ENCODE measurements around the gene LRP2BP. TPM values are rescaled to one million over a fixed set of nuclear protein-coding genes. Genes with fewer than 3 reads are reported as not detected.

Gene LRP2BP
- total and polyA plus RNA-seq, 2 of the 13 experiments (the other 11 are each of a cell fraction or from before 2014, with no cell fraction given) = 0.22 to 0.29 TPM

DNA sequence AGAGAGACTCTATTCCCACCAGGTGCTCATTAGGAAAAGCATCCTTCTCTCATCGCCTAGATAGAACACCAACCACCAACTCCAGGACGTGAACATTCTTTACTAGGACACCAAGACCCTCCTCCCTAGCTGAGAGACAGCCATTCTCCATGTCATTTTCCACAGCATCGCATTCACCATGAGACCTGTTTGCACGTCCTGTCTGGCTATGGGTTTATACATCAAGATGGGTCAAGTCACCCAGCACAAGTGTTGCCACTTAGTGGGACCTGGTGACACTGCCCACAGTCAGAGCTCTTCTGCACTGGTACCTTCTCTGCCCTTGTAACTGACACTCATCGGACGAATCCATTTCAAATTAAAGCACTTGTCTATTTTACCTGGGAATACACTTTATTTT lies 17.5 kb downstream of the LRP2BP start:
- FAIRE-seq = no peak
- CTCF ChIA-PET (ENCODE audit: low intra/inter-chr PET ratio, low total read pairs) = no interaction called here

GRCh38 chr4:185374573-185374972 lies 21.2 kb downstream of the LRP2BP start:
- no peak for FAIRE-seq
- POLR2A ChIA-PET = no interaction called here
- H3K4me2 ChIP-seq (ENCODE audit: low read depth, low read length) = no peak overlapping the region
- H4K20me1 ChIP-seq (ENCODE audit: insufficient read depth, low read length) = no peaks in the 10 kb centered on the region
- no peak overlapping the region for H3K4me3 ChIP-seq (replicated peaks in 1 of 3; ENCODE audit: insufficient read depth in 1 of 3, low read depth in 2 of 3, low read length in 3 of 3)
- no peak for DNase-seq (ENCODE audit: low spot score)
- H3K36me3 ChIP-seq (replicated peaks in 1 of 2; ENCODE audit: control insufficient read depth in 1 of 2, insufficient read depth in 2 of 2, low read length in 2 of 2) = peaks cover 6 to 7% of the 10 kb centered on the region in 2 experiments; a peak in 2 of 5 replicates
- H3K4me1 ChIP-seq (ENCODE audit: insufficient read depth, low read length) = peaks cover 7% of the 10 kb centered on the region
- no peaks in the 10 kb centered on the region for H3K27me3 ChIP-seq (ENCODE audit: control insufficient read depth in 1 of 2, insufficient read depth in 2 of 2, low read length in 2 of 2)
- CTCF ChIA-PET (ENCODE audit: low intra/inter-chr PET ratio, low total read pairs) = no interaction called here
- H2AFZ ChIP-seq (ENCODE audit: low read length) = no peak overlapping the region
- H3K9ac ChIP-seq (ENCODE audit: insufficient read depth, low read depth, low read length) = no peak overlapping the region
- H3K9me3 ChIP-seq (ENCODE audit: low read length) = no peaks in the 10 kb centered on the region
- intact Hi-C loops (cut with micrococcal nuclease; ENCODE audit: unreplicated experiment) (no loop called here), in situ Hi-C loops (cut with HindIII; ENCODE audit: extremely low pct_ligation_motif_present, low pct_unique_long_range_greater_than_20kb) (no loop called here)
- no peak for ATAC-seq
- no peaks in the 10 kb centered on the region for H3K79me2 ChIP-seq (ENCODE audit: insufficient read depth, low read length)
- H3K27ac ChIP-seq (ENCODE audit: extremely low read length, insufficient read depth, low read length) = no peak overlapping the region
- WGBS (ENCODE audit: low lambda C conversion rate) = 98% methylated on average over 6 of the region's 6 CpGs
- BruUV-seq (replicated peaks) = no TSS peak
- TF ChIP-seq ASH2L (IDR thresholded peaks at IDR 0.05; ENCODE audit: insufficient read length, low read depth, low read length) (no peak), ZNF350 (CRISPR knock-in tag; IDR thresholded peaks at IDR 0.05; ENCODE audit: borderline replicate concordance, low read depth) (no peak), ZNF646 (CRISPR knock-in tag; IDR thresholded peaks at IDR 0.05) (no peak), PHF20 (CRISPR knock-in tag; IDR thresholded peaks at IDR 0.05) (no peak)

More for the DNA sequence above, 17.5 kb downstream of the LRP2BP start:
- Histone ChIP-seq H3K79me2 (ENCODE audit: insufficient read depth, low read length) (no peaks in the 10 kb centered on the region), H4K20me1 (ENCODE audit: insufficient read depth, low read length) (no peaks in the 10 kb centered on the region), H2AFZ (ENCODE audit: low read length) (no peak overlapping the region), H3K9me3 (ENCODE audit: low read length) (no peaks in the 10 kb centered on the region), H3K4me2 (ENCODE audit: low read depth, low read length) (no peak overlapping the region), H3K36me3 (replicated peaks in 1 of 2; ENCODE audit: control insufficient read depth in 1 of 2, insufficient read depth in 2 of 2, low read length in 2 of 2) (peaks cover 0 to 2% of the 10 kb centered on the region in 2 experiments; a peak in 1 of 5 replicates), H3K27ac (ENCODE audit: extremely low read length, insufficient read depth, low read length) (no peak overlapping the region), H3K4me1 (ENCODE audit: insufficient read depth, low read length) (peaks cover 41% of the 10 kb centered on the region), H3K4me3 (replicated peaks in 1 of 3; ENCODE audit: insufficient read depth in 1 of 3, low read depth in 2 of 3, low read length in 3 of 3) (no peak overlapping the region), H3K9ac (ENCODE audit: insufficient read depth, low read depth, low read length) (no peak overlapping the region), H3K27me3 (ENCODE audit: control insufficient read depth in 1 of 2, insufficient read depth in 2 of 2, low read length in 2 of 2) (no peaks in the 10 kb centered on the region)
- BruUV-seq (replicated peaks) = no TSS peak
- intact Hi-C loops (cut with micrococcal nuclease; ENCODE audit: unreplicated experiment) (no loop called here), in situ Hi-C loops (cut with HindIII; ENCODE audit: extremely low pct_ligation_motif_present, low pct_unique_long_range_greater_than_20kb) (no loop called here)
- DNase-seq (ENCODE audit: low spot score) (no peak), ATAC-seq (no peak)
- TF ChIP-seq, protein P1, sequence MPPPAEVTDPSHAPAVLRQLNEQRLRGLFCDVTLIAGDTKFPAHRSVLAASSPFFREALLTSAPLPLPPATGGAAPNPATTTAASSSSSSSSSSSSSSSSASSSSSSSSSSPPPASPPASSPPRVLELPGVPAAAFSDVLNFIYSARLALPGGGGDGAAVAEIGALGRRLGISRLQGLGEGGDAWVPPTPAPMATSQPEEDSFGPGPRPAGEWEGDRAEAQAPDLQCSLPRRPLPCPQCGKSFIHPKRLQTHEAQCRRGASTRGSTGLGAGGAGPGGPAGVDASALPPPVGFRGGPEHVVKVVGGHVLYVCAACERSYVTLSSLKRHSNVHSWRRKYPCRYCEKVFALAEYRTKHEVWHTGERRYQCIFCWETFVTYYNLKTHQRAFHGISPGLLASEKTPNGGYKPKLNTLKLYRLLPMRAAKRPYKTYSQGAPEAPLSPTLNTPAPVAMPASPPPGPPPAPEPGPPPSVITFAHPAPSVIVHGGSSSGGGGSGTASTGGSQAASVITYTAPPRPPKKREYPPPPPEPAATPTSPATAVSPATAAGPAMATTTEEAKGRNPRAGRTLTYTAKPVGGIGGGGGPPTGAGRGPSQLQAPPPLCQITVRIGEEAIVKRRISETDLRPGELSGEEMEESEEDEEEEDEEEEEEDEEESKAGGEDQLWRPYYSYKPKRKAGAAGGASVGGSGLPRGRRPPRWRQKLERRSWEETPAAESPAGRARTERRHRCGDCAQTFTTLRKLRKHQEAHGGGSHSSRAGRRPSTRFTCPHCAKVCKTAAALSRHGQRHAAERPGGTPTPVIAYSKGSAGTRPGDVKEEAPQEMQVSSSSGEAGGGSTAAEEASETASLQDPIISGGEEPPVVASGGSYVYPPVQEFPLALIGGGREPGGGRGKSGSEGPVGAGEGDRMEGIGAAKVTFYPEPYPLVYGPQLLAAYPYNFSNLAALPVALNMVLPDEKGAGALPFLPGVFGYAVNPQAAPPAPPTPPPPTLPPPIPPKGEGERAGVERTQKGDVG (CRISPR knock-in tag; IDR thresholded peaks at IDR 0.05; ENCODE audit: borderline replicate concordance) = no peak
- no peak for TF ChIP-seq SRY (CRISPR knock-in tag; IDR thresholded peaks at IDR 0.05)
- TF ChIP-seq ZNF709 (CRISPR knock-in tag; IDR thresholded peaks at IDR 0.05) = no peak
- TF ChIP-seq ZBTB42 (CRISPR knock-in tag; IDR thresholded peaks at IDR 0.05) = no peak
- TF ChIP-seq MLLT10 (CRISPR knock-in tag; IDR thresholded peaks at IDR 0.05) = no peak
- POLR2A ChIA-PET = interaction anchor here (2.0 kb wide), 1 partner anchor 19 kb away, joined by 5 read pairs; the partner anchor contains the start of gene ANKRD37
- 84% methylated on average over 6 of the region's 6 CpGs for WGBS (ENCODE audit: low lambda C conversion rate)

All from HepG2 (cell line).